Adipocyte (in vitro differentiated cells): ENCODE results near the gene PTPRG.

ENCODE experiments used
- DNase-seq: peaks from one replicate; pipeline ENCODE4 v3.0.0-alpha.2; 2015; ENCODE audit warnings: low read depth
- H3K27me3 ChIP-seq: replicated peaks from 2 replicates; pipeline ENCODE4 v1.7.0; 2013; ENCODE audit warnings: mild to moderate bottlenecking, low read length, moderate library complexity; ENCODE audit not compliant: control insufficient read depth, insufficient read depth
- H3K36me3 ChIP-seq: 2 replicates; pipeline ENCODE4 v1.7.0; 2013; ENCODE audit warnings: low read length, mild to moderate bottlenecking, moderate library complexity; ENCODE audit not compliant: control insufficient read depth, insufficient read depth, severe bottlenecking
- H3K4me1 ChIP-seq: 2 replicates; pipeline ENCODE4 v1.7.0; 2013; ENCODE audit warnings: mild to moderate bottlenecking, low read length, moderate library complexity; ENCODE audit not compliant: control insufficient read depth, insufficient read depth
- H3K4me3 ChIP-seq: 2 replicates; pipeline ENCODE4 v1.7.0; 2013; ENCODE audit warnings: mild to moderate bottlenecking, low read length, moderate library complexity
- H3K9ac ChIP-seq: 2 replicates; pipeline ENCODE4 v1.7.0; 2013; ENCODE audit warnings: mild to moderate bottlenecking, low read length, moderate library complexity
- H3K9me3 ChIP-seq: 2 replicates; pipeline ENCODE4 v1.7.0; 2013; ENCODE audit warnings: mild to moderate bottlenecking, low read length, moderate library complexity; ENCODE audit not compliant: control insufficient read depth

The PTPRG gene

GRCh38 chr3:62139957-62140356 lies 578.6 kb downstream of the PTPRG start:
- DNase-seq: peak; percentile 67
- Histone ChIP-seq H3K4me3 (no peak overlapping the region), H3K27me3 (no peaks in the 10 kb centered on the region), H3K9ac (no peak overlapping the region), H3K4me1 (peaks cover 20% of the 10 kb centered on the region), H3K9me3 (no peaks in the 10 kb centered on the region), H3K36me3 (peaks cover 20% of the 10 kb centered on the region)

- H3K9me3 ChIP-seq: no peaks in the 10 kb centered on the region
- peaks cover 17% of the 10 kb centered on the region for H3K36me3 ChIP-seq
- no peak overlapping the region for H3K4me3 ChIP-seq
- H3K4me1 ChIP-seq: peaks cover 20% of the 10 kb centered on the region
- H3K27me3 ChIP-seq: no peaks in the 10 kb centered on the region
- H3K9ac ChIP-seq: no peak overlapping the region
- DNase-seq: no peak
Observed at GRCh38 chr3:62142331-62143085, 581.1 kb downstream of the PTPRG start.

- Histone ChIP-seq H3K9me3 (no peaks in the 10 kb centered on the region), H3K4me3 (no peak overlapping the region), H3K27me3 (no peaks in the 10 kb centered on the region), H3K9ac (no peak overlapping the region), H3K36me3 (peaks cover 14% of the 10 kb centered on the region), H3K4me1 (peaks cover 27% of the 10 kb centered on the region)
- no peak for DNase-seq
Observed at GRCh38 chr3:62143843-62144450, 582.6 kb downstream of the PTPRG start.

- H3K4me3 ChIP-seq: no peak overlapping the region
- H3K4me1 ChIP-seq: peaks cover 32% of the 10 kb centered on the region
- no peak overlapping the region for H3K9ac ChIP-seq
- DNase-seq: no peak
- H3K9me3 ChIP-seq: no peaks in the 10 kb centered on the region
- peaks cover 14% of the 10 kb centered on the region for H3K36me3 ChIP-seq
- no peaks in the 10 kb centered on the region for H3K27me3 ChIP-seq
Observed at GRCh38 chr3:62144482-62144881, 583.1 kb downstream of the PTPRG start.

GRCh38 chr3:62145086-62145757 lies 583.9 kb downstream of the PTPRG start:
- H3K36me3 ChIP-seq: peaks cover 14% of the 10 kb centered on the region
- H3K9ac ChIP-seq: no peak overlapping the region
- no peak for DNase-seq

GRCh38 chr3:62149539-62149938 lies 588.2 kb downstream of the PTPRG start:
- H3K9ac ChIP-seq: peak overlapping the region; percentile 88
- peak overlapping the region; percentile 75 for H3K4me3 ChIP-seq
- H3K27me3 ChIP-seq: no peaks in the 10 kb centered on the region
- no peak for DNase-seq
- H3K36me3 ChIP-seq: peaks cover 10% of the 10 kb centered on the region
- no peaks in the 10 kb centered on the region for H3K9me3 ChIP-seq
- H3K4me1 ChIP-seq: peaks cover 41% of the 10 kb centered on the region

More at GRCh38 chr3:62145086-62145757, 583.9 kb downstream of the PTPRG start:
- no peak overlapping the region for H3K4me3 ChIP-seq
- H3K9me3 ChIP-seq: no peaks in the 10 kb centered on the region
- H3K4me1 ChIP-seq: peaks cover 32% of the 10 kb centered on the region
- no peaks in the 10 kb centered on the region for H3K27me3 ChIP-seq

GRCh38 chr3:62149962-62150361 lies 588.6 kb downstream of the PTPRG start:
- peak overlapping the region; percentile 75 for H3K4me3 ChIP-seq
- DNase-seq: peak; percentile 41
- H3K36me3 ChIP-seq: peaks cover 7% of the 10 kb centered on the region
- no peaks in the 10 kb centered on the region for H3K27me3 ChIP-seq
- peak overlapping the region; percentile 88 for H3K9ac ChIP-seq
- no peaks in the 10 kb centered on the region for H3K9me3 ChIP-seq
- peaks cover 45% of the 10 kb centered on the region for H3K4me1 ChIP-seq

GRCh38 chr3:62151591-62151990 lies 590.2 kb downstream of the PTPRG start:
- Histone ChIP-seq H3K4me3 (no peak overlapping the region), H3K9ac (no peak overlapping the region), H3K27me3 (no peaks in the 10 kb centered on the region), H3K9me3 (no peaks in the 10 kb centered on the region), H3K4me1 (peaks cover 50% of the 10 kb centered on the region), H3K36me3 (no peaks in the 10 kb centered on the region)
- no peak for DNase-seq

GRCh38 chr3:62153231-62153630 lies 591.9 kb downstream of the PTPRG start:
- Histone ChIP-seq H3K4me1 (peaks cover 52% of the 10 kb centered on the region), H3K9me3 (no peaks in the 10 kb centered on the region), H3K4me3 (no peak overlapping the region), H3K36me3 (peaks cover 9% of the 10 kb centered on the region), H3K27me3 (no peaks in the 10 kb centered on the region), H3K9ac (no peak overlapping the region)
- DNase-seq: no peak

GRCh38 chr3:62154457-62155148 lies 593.2 kb downstream of the PTPRG start:
- Histone ChIP-seq H3K9me3 (no peaks in the 10 kb centered on the region), H3K9ac (no peak overlapping the region), H3K4me1 (peaks cover 56% of the 10 kb centered on the region), H3K27me3 (no peaks in the 10 kb centered on the region), H3K36me3 (peaks cover 9% of the 10 kb centered on the region), H3K4me3 (no peak overlapping the region)
- DNase-seq: no peak
